Colonic mucosa (tissue), 4 donors: ENCODE data around the gene ADCYAP1R1. TPM values are rescaled to one million over a fixed set of nuclear protein-coding genes. Genes with fewer than 3 reads are reported as not detected.

Source experiments
- DNase-seq: peaks from one replicate; pipeline ENCODE4 v3.0.0-alpha.2; 2020
- H3K27ac ChIP-seq: fragments of 200-600 bp; one replicate; pipeline ENCODE4 v1.8.0; 2021
- H3K27me3 ChIP-seq: fragments of 200-600 bp; one replicate; pipeline ENCODE4 v1.8.0; 2021
- H3K36me3 ChIP-seq: fragments of 200-600 bp; one replicate; pipeline ENCODE4 v1.8.0; 2021
- H3K4me1 ChIP-seq: fragments of 200-600 bp; one replicate; pipeline ENCODE4 v1.8.0; 2021; ENCODE audit warnings: mild to moderate bottlenecking
- H3K4me3 ChIP-seq: fragments of 200-600 bp; one replicate; pipeline ENCODE4 v1.8.0; 2021
- H3K9ac ChIP-seq, 2 donors: one replicate each; pipeline ENCODE4 v1.7.0; 2013; ENCODE audit warnings: control low read depth in 2 of 2, low read depth in 2 of 2, low read length in 2 of 2
- H3K9me3 ChIP-seq: fragments of 200-600 bp; one replicate; pipeline ENCODE4 v1.8.0; 2021
- intact Hi-C: fragments of 100-400 bp; cut with DNase I; formaldehyde crosslinking; loops from one replicate; pipeline ENCODE4 v1.14.1; 2022
- total RNA-seq, 2 donors: library from RNA; stranded (reverse); fragmentation: NEBNext Ultra II Directional in 1 of 2; extraction: Animal tissue kit (Norgen Biotek cat#: 25700) in 1 of 2; gene quantifications; one replicate each; pipeline ENCODE4 v1.2.1, GENCODE V29; 2021
- TF ChIP-seq, protein P1 (sequence below): fragments of 200-600 bp; IDR thresholded peaks from one replicate; pipeline ENCODE4 v1.8.0; 2022; ENCODE audit warnings: antibody characterized with exemption, mild to moderate bottlenecking
- donor health status: healthy.
- donor health status: DM: no; HTN: no; CAD: no.
- donor health status: DM: no; HTN: no; CAD: no.

ADCYAP1R1 gene
- under 1 TPM; 0.37 to 0.90 TPM for total RNA-seq

DNA sequence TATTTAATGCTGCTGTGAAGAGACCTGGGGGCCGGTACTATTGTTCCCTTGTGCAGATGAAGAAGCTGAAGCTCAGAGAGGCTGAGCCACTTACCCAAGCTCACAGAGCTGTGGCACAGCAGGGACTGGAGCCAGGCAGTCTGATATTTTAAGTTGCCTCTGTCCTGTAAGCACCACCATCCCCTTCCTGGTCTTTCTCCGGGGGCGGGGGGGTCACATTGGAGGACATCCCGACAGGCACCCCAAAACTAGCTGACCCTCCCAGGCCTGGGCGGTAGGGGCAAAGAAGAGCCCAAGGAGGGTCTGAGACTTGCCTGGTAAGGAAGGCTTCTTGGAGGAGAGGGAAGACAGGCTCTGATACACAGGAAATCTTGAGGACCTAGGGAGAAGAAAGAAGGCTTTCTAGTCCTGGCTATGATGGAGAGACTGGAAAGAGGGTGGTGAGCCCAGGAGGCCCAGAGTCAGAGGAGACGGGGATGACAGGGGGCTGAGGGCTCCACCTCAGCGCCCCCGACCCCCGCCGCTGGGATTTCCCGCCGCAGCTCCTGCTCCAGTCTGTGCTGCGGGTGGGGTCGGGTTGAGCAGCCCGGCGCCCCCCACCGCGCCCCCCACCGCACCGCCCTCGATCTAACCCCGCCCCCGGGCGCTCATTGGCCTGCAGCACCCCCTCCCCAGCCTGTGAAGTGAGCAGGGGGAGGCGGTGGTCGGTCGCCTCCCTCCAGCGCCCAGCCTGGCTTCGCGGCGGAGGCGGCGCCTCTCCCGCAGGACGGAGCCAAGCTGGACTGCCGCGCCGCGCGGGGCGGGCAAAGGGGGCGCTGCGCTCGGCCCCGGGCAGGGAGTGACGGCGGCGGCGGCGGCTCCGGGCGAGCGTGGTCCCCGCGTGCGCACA lies at the start of gene ADCYAP1R1:
Gene ADCYAP1R1, plus strand, starts transcription at position 711 of the 889 bp plus-strand sequence. CDS start 10,957 bp downstream, outside the sequence.
- no peaks in the 10 kb centered on the region for H3K36me3 ChIP-seq
- no peak for DNase-seq
- peaks cover 16% of the 10 kb centered on the region for H3K27me3 ChIP-seq
- no peaks in the 10 kb centered on the region for H3K4me1 ChIP-seq
- peak within 1 kb of the TSS; percentile 7 for H3K4me3 ChIP-seq
- H3K9ac ChIP-seq, result peak within 1 kb of the TSS in 1 of 2 donors; percentile 35
- intact Hi-C loops, result no loop called here
- TF ChIP-seq, protein P1, sequence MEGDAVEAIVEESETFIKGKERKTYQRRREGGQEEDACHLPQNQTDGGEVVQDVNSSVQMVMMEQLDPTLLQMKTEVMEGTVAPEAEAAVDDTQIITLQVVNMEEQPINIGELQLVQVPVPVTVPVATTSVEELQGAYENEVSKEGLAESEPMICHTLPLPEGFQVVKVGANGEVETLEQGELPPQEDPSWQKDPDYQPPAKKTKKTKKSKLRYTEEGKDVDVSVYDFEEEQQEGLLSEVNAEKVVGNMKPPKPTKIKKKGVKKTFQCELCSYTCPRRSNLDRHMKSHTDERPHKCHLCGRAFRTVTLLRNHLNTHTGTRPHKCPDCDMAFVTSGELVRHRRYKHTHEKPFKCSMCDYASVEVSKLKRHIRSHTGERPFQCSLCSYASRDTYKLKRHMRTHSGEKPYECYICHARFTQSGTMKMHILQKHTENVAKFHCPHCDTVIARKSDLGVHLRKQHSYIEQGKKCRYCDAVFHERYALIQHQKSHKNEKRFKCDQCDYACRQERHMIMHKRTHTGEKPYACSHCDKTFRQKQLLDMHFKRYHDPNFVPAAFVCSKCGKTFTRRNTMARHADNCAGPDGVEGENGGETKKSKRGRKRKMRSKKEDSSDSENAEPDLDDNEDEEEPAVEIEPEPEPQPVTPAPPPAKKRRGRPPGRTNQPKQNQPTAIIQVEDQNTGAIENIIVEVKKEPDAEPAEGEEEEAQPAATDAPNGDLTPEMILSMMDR, result no peak
- no peak within 1 kb of the TSS for H3K27ac ChIP-seq
- no peaks in the 10 kb centered on the region for H3K9me3 ChIP-seq

DNA sequence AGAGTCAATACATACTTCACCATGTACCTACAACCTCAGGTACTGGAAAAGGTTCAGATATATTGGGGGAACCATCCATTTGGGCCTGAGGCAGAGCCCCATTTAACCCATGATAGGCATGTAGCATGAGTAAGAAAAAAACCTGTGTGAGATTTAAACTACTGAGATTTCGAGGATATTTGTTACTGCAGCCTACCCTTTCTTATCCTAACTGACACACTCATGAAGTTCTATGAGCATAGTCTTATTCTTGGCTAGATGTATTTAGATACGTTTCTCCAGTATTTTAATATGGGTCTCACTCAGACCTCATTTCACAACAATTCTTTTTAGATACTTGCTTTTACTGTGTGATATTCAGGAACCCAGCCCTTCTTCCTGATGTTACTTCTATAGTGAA lies 49.0 kb upstream of the ADCYAP1R1 start:
- TF ChIP-seq, protein P1, result no peak
- H3K9me3 ChIP-seq, result no peaks in the 10 kb centered on the region
- H3K4me1 ChIP-seq, result no peaks in the 10 kb centered on the region
- intact Hi-C loops, result no loop called here
- H3K4me3 ChIP-seq, result no peak overlapping the region
- H3K27ac ChIP-seq, result no peak overlapping the region
- no peaks in the 10 kb centered on the region for H3K27me3 ChIP-seq
- no peak for DNase-seq
- H3K9ac ChIP-seq, result no peak overlapping the region
- H3K36me3 ChIP-seq, result no peaks in the 10 kb centered on the region

DNA sequence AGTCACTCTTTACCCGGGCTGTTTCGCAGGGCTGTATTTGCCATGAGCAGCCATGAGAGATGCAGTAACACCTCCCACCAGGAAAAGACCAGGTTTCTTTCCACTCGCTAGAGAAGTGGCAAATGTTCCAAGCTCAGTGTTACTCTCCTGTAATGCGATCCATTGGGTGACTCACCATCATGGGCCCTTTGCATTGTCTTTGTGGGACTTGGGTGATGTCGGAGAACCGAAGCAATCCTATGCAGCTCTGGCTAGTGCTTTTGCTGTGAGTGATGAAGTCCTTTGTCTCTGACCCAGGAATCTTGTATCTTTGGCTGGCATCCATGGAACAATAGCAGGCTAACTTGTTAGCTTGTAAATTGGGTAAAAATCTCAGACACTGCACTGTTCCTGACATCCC lies 48.4 kb upstream of the ADCYAP1R1 start:
- no peak for DNase-seq
- Histone ChIP-seq H3K36me3 (no peaks in the 10 kb centered on the region), H3K4me1 (no peaks in the 10 kb centered on the region), H3K9ac (no peak overlapping the region), H3K27me3 (no peaks in the 10 kb centered on the region), H3K4me3 (no peak overlapping the region), H3K9me3 (no peaks in the 10 kb centered on the region), H3K27ac (no peak overlapping the region)
- TF ChIP-seq, protein P1, result no peak
- intact Hi-C loops, result no loop called here

DNA sequence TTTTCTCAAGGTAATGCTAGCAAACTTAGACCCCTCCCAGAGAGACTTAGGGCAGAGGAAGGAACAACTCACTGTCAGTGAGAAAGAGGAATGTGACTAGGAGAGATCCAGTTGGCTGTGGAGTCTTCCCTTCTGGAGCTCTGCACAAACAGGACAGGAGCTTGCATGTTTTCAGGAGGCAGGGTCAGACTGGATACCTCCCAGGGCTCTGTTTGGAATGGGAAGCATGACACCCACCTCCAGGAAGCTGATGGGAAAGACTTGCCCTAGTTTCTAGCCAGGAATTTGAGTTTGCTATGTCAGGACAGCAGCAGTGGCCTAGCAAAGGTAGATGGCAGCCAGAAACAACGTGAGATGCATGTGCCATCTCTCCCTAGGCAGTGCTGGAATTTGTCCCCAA lies 47.7 kb upstream of the ADCYAP1R1 start:
- no peaks in the 10 kb centered on the region for H3K9me3 ChIP-seq
- no peak overlapping the region for H3K4me3 ChIP-seq
- no peak overlapping the region for H3K9ac ChIP-seq
- no peaks in the 10 kb centered on the region for H3K4me1 ChIP-seq
- H3K36me3 ChIP-seq, result no peaks in the 10 kb centered on the region
- TF ChIP-seq, protein P1, result no peak
- H3K27ac ChIP-seq, result no peak overlapping the region
- intact Hi-C loops, result no loop called here
- no peak for DNase-seq
- H3K27me3 ChIP-seq, result no peaks in the 10 kb centered on the region

DNA sequence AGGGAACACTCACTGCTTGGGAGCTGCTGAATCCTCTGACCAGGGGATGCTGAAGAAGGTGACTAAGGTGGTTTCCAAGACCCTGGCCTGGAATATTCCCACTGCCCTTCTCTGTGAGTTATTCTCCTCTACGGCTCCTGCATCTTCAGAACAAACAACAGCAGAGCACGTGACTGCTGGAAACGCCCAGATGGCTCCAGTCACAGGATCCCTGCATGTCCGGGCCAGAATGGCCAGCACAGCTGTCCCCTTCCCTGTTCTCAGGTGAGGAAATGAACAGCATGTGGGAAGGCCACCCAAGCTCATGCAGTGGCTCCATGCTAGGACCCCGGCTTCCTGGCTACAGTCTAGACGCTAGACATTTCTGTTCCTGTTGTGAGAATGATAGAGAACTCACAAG lies 45.3 kb upstream of the ADCYAP1R1 start:
- Histone ChIP-seq H3K27me3 (no peaks in the 10 kb centered on the region), H3K27ac (no peak overlapping the region), H3K4me3 (no peak overlapping the region), H3K36me3 (no peaks in the 10 kb centered on the region), H3K9ac (no peak overlapping the region), H3K4me1 (no peaks in the 10 kb centered on the region), H3K9me3 (no peaks in the 10 kb centered on the region)
- TF ChIP-seq, protein P1, result no peak
- no peak for DNase-seq
- intact Hi-C loops, result no loop called here
